H1 (cell line): Measurements from ENCODE around the gene ELMO3. TPM values are rescaled to one million over a fixed set of nuclear protein-coding genes. Genes with fewer than 3 reads are reported as not detected.

ENCODE experiments used
- EGR1 ChIP-seq: IDR thresholded peaks from 2 replicates; pipeline ENCODE4 v1.6.1; 2011; ENCODE audit warnings: low read depth, low read length, borderline replicate concordance
- FOSL1 ChIP-seq: IDR thresholded peaks from 2 replicates; pipeline ENCODE4 v1.6.1; 2011; ENCODE audit warnings: mild to moderate bottlenecking, low read depth, low read length, moderate library complexity; ENCODE audit not compliant: insufficient read depth
- GTF2F1 ChIP-seq: IDR thresholded peaks from 2 replicates; pipeline ENCODE4 v1.6.1; 2012; ENCODE audit warnings: low read depth, low read length, improper control_type of control experiment, borderline replicate concordance
- KDM5A ChIP-seq: fragments of 200-600 bp; IDR thresholded peaks from 2 replicates; pipeline ENCODE4 v1.7.1; 2012; ENCODE audit warnings: mild to moderate bottlenecking, low read length, inconsistent platforms, mixed read lengths
- PHF8 ChIP-seq: fragments of 200-600 bp; sonication (generic); conservative IDR thresholded peaks from 2 replicates; pipeline ENCODE4 v1.7.1; 2012; ENCODE audit warnings: low read depth, mild to moderate bottlenecking, inconsistent platforms, low read length, moderate library complexity
- POU5F1 ChIP-seq: IDR thresholded peaks from 2 replicates; pipeline ENCODE4 v1.6.1; 2011; ENCODE audit warnings: low read depth, mild to moderate bottlenecking, low read length, moderate library complexity
- TAF7 ChIP-seq: optimal IDR thresholded peaks from 2 replicates; pipeline ENCODE3; 2011; ENCODE audit warnings: low read depth, mild to moderate bottlenecking, inconsistent platforms, low read length, moderate library complexity, borderline replicate concordance
- TEAD4 ChIP-seq: IDR thresholded peaks from 2 replicates; pipeline ENCODE4 v1.6.1; 2012; ENCODE audit warnings: low read depth, low read length, inconsistent platforms, mixed read lengths
- polyA plus RNA-seq, 7 experiments: library from polyadenylated mRNA; depleted of rRNA in 3 of 7; stranded (reverse) in 5 of 7; unstranded in 2 of 7; fragments of >200 nt in 5 of 7; fragments of 200-250 nt in 2 of 7; gene quantifications; 1 replicate in 5 of 7; 2 replicates in 1 of 7; 4 replicates in 1 of 7; pipeline versions ENCODE4 v1.2.1 to v1.2.3, GENCODE V29; 2011 to 2013; ENCODE audit warnings: missing spikeins in 2 of 7, mixed read lengths in 2 of 7
- total RNA-seq: library from RNA; stranded (reverse); fragmentation: NEBNext Ultra II Directional; extraction: Animal tissue kit (Norgen Biotek cat#: 25700); gene quantifications from 2 replicates; pipeline ENCODE4 v1.2.1, GENCODE V29; 2021
- TF ChIP-seq, protein P1 (sequence below): fragments of 300-600 bp; sonication (generic); IDR thresholded peaks from 2 replicates; pipeline ENCODE4 v1.7.1; 2012; ENCODE audit warnings: low read length, moderate library complexity, mild to moderate bottlenecking, inconsistent platforms; ENCODE audit not compliant: insufficient replicate concordance

Gene ELMO3
- total and polyA plus RNA-seq, 2 of the 8 experiments (the other 6 are each of a cell fraction or from before 2014, with no cell fraction given) = 9.6 to 10.9 TPM

DNA sequence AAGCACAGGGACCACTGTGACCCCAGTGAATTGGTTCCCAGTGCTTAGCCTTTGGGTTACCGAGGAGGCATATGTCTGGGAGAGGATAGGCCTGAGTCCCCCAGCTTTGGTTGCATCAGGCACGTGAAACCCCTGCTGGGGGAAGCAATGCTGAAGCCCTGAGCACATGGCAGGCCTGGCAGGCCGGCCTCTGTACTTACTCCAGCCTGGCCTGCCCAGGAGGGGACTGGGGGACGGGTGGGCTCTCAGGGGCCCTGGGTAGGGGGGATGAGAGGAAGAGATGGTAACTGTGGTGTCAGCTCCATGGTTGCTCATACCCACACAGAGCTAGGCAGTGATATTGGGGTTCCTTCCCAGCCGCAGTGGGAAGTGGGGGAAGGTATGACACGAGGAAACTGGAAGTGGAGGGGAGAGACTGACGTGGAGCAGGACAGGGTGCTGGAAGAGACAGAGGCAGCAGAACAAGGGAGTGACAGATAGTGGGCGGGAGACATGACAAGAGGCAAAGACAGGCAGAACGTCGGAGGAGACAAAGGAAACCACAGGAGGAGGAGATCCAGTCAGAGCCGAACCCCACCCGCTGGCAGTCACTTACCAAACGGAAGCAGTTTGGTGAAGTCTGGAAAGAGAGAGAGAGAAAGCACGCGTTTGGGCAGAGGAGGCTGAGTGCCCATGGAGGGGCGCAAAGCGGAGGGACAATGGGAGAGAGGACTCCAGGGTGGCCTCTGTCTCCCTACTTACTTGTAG is 37.1 kb downstream of the ELMO3 start (continued):
- TF ChIP-seq GTF2F1 (no peak), KDM5A (no peak), TEAD4 (no peak), TAF7 (no peak), POU5F1 (no peak), FOSL1 (no peak), PHF8 (no peak), EGR1 (no peak)
- TF ChIP-seq, protein P1, sequence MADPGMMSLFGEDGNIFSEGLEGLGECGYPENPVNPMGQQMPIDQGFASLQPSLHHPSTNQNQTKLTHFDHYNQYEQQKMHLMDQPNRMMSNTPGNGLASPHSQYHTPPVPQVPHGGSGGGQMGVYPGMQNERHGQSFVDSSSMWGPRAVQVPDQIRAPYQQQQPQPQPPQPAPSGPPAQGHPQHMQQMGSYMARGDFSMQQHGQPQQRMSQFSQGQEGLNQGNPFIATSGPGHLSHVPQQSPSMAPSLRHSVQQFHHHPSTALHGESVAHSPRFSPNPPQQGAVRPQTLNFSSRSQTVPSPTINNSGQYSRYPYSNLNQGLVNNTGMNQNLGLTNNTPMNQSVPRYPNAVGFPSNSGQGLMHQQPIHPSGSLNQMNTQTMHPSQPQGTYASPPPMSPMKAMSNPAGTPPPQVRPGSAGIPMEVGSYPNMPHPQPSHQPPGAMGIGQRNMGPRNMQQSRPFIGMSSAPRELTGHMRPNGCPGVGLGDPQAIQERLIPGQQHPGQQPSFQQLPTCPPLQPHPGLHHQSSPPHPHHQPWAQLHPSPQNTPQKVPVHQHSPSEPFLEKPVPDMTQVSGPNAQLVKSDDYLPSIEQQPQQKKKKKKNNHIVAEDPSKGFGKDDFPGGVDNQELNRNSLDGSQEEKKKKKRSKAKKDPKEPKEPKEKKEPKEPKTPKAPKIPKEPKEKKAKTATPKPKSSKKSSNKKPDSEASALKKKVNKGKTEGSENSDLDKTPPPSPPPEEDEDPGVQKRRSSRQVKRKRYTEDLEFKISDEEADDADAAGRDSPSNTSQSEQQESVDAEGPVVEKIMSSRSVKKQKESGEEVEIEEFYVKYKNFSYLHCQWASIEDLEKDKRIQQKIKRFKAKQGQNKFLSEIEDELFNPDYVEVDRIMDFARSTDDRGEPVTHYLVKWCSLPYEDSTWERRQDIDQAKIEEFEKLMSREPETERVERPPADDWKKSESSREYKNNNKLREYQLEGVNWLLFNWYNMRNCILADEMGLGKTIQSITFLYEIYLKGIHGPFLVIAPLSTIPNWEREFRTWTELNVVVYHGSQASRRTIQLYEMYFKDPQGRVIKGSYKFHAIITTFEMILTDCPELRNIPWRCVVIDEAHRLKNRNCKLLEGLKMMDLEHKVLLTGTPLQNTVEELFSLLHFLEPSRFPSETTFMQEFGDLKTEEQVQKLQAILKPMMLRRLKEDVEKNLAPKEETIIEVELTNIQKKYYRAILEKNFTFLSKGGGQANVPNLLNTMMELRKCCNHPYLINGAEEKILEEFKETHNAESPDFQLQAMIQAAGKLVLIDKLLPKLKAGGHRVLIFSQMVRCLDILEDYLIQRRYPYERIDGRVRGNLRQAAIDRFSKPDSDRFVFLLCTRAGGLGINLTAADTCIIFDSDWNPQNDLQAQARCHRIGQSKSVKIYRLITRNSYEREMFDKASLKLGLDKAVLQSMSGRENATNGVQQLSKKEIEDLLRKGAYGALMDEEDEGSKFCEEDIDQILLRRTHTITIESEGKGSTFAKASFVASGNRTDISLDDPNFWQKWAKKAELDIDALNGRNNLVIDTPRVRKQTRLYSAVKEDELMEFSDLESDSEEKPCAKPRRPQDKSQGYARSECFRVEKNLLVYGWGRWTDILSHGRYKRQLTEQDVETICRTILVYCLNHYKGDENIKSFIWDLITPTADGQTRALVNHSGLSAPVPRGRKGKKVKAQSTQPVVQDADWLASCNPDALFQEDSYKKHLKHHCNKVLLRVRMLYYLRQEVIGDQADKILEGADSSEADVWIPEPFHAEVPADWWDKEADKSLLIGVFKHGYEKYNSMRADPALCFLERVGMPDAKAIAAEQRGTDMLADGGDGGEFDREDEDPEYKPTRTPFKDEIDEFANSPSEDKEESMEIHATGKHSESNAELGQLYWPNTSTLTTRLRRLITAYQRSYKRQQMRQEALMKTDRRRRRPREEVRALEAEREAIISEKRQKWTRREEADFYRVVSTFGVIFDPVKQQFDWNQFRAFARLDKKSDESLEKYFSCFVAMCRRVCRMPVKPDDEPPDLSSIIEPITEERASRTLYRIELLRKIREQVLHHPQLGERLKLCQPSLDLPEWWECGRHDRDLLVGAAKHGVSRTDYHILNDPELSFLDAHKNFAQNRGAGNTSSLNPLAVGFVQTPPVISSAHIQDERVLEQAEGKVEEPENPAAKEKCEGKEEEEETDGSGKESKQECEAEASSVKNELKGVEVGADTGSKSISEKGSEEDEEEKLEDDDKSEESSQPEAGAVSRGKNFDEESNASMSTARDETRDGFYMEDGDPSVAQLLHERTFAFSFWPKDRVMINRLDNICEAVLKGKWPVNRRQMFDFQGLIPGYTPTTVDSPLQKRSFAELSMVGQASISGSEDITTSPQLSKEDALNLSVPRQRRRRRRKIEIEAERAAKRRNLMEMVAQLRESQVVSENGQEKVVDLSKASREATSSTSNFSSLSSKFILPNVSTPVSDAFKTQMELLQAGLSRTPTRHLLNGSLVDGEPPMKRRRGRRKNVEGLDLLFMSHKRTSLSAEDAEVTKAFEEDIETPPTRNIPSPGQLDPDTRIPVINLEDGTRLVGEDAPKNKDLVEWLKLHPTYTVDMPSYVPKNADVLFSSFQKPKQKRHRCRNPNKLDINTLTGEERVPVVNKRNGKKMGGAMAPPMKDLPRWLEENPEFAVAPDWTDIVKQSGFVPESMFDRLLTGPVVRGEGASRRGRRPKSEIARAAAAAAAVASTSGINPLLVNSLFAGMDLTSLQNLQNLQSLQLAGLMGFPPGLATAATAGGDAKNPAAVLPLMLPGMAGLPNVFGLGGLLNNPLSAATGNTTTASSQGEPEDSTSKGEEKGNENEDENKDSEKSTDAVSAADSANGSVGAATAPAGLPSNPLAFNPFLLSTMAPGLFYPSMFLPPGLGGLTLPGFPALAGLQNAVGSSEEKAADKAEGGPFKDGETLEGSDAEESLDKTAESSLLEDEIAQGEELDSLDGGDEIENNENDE = no peak
- TF ChIP-seq, all 59 proteins: peak for 0
